Mucosa of descending colon (tissue), 3 donors: Measurements from ENCODE around the gene DDX56. TPM values are rescaled to one million over a fixed set of nuclear protein-coding genes. Genes with fewer than 3 reads are reported as not detected.

Experiments used
- ATAC-seq: fragments of 200-7000 bp; cut with Tn5 transposase; one replicate; pipeline ENCODE4 v1.9.1; 2020; ENCODE audit warnings: mild to moderate bottlenecking, moderate library complexity
- DNase-seq, 3 donors: peaks; one replicate each; pipeline ENCODE4 v3.0.0-alpha.2; 2020
- H3K36me3 ChIP-seq: fragments of 200-600 bp; one replicate; pipeline ENCODE4 v1.8.0; 2021; ENCODE audit warnings: low read depth, mild to moderate bottlenecking
- H3K4me1 ChIP-seq: fragments of 200-600 bp; one replicate; pipeline ENCODE4 v1.8.0; 2021; ENCODE audit warnings: low read depth, mild to moderate bottlenecking
- H3K4me3 ChIP-seq: fragments of 200-600 bp; one replicate; pipeline ENCODE4 v1.8.0; 2021; ENCODE audit warnings: mild to moderate bottlenecking
- H3K9me3 ChIP-seq: fragments of 200-600 bp; one replicate; pipeline ENCODE4 v1.8.0; 2021; ENCODE audit warnings: mild to moderate bottlenecking
- CTCF ChIP-seq: fragments of 200-600 bp; IDR thresholded peaks from one replicate; pipeline ENCODE4 v1.8.0; 2022; ENCODE audit warnings: antibody characterized with exemption, mild to moderate bottlenecking
- intact Hi-C, 2 donors: fragments of 100-400 bp; cut with DNase I in 1 of 2; cut with micrococcal nuclease in 1 of 2; formaldehyde crosslinking; loops; one replicate each; pipeline versions ENCODE4 v1.11.0 to v1.11.1; 2022; cut with DNase I, micrococcal nuclease
- long read RNA-seq, 2 donors: library from polyadenylated mRNA; unstranded; transcript quantifications; one replicate each; pipeline ENCODE4 v2.0.0, GENCODE V29; 2019 to 2021
- total RNA-seq, 3 donors: library from RNA; stranded (reverse); fragmentation: NEBNext Ultra II Directional in 2 of 3; extraction: Animal tissue kit (Norgen Biotek cat#: 25700) in 2 of 3; gene quantifications; one replicate each; pipeline versions ENCODE4 v1.2.1 to v1.2.4, GENCODE V29; 2021 to 2023
- donor health status: DM: no; HTN: no; CAD: no; lungs with moderate emphysema.
- donor health status: DM: no; HTN: no; CAD: no.
- donor health status: DM: no; HTN: yes; CAD: no.

Gene DDX56
- 10 to 100 TPM; 50.7 to 60.6 (median 60.0) TPM for total RNA-seq
- long read RNA-seq, donor 1, transcript DDX56-201 (14 exons, 2,336 nt), result major isoform, 31 of 38 reads
- long read RNA-seq, donor 1, partial matches to known transcripts, result 4 of 38 reads
- long read RNA-seq, donor 1, other reads (novel, unspliced or antisense), result 3 of 38 reads
- long read RNA-seq, donor 2, transcript DDX56-201 (14 exons, 2,336 nt), result major isoform, 23 of 32 reads
- long read RNA-seq, donor 2, partial matches to known transcripts, result 2 of 32 reads
- long read RNA-seq, donor 2, other reads (novel, unspliced or antisense), result 7 of 32 reads

- no peak for TF ChIP-seq CTCF
- ATAC-seq (peak; percentile 98), DNase-seq (peak; percentile 95 to 96 (median 96))
- Histone ChIP-seq H3K9me3 (no peaks in the 10 kb centered on the region), H3K4me3 (peak within 1 kb of the TSS; percentile 74), H3K36me3 (peaks cover 3% of the 10 kb centered on the region), H3K4me1 (peaks cover 15% of the 10 kb centered on the region)
- intact Hi-C loops, result no loop called here
Observed at GRCh38 chr7:44573464-44574286, at the start of gene DDX56. Gene DDX56, minus strand, starts transcription at chr7:44573908. Its CDS starts 13 bp downstream, at chr7:44573895.

- H3K36me3 ChIP-seq, result peaks cover 6% of the 10 kb centered on the region
- TF ChIP-seq CTCF, result no peak
- DNase-seq (no peak), ATAC-seq (peak; percentile 82)
- peaks cover 30% of the 10 kb centered on the region for H3K4me1 ChIP-seq
- no peak overlapping the region for H3K4me3 ChIP-seq
- no peaks in the 10 kb centered on the region for H3K9me3 ChIP-seq
- intact Hi-C loops, result no loop called here
Observed at GRCh38 chr7:44622342-44623151, 48.8 kb upstream of the DDX56 start.

GRCh38 chr7:44621750-44622103 lies 48.0 kb upstream of the DDX56 start:
- intact Hi-C loops, result no loop called here
- H3K9me3 ChIP-seq, result no peaks in the 10 kb centered on the region
- peak in 1 of 3 donors; percentile 2 for DNase-seq
- no peak overlapping the region for H3K4me3 ChIP-seq
- no peak for TF ChIP-seq CTCF
- H3K4me1 ChIP-seq, result peaks cover 33% of the 10 kb centered on the region
- peaks cover 6% of the 10 kb centered on the region for H3K36me3 ChIP-seq
- no peak for ATAC-seq

GRCh38 chr7:44621034-44621749 lies 47.5 kb upstream of the DDX56 start:
- peak; percentile 69 for ATAC-seq
- H3K4me1 ChIP-seq, result peaks cover 33% of the 10 kb centered on the region
- DNase-seq, result no peak
- TF ChIP-seq CTCF, result no peak
- H3K36me3 ChIP-seq, result peaks cover 6% of the 10 kb centered on the region
- no peaks in the 10 kb centered on the region for H3K9me3 ChIP-seq
- intact Hi-C loops, result no loop called here
- no peak overlapping the region for H3K4me3 ChIP-seq

GRCh38 chr7:44618753-44619152 lies 45.0 kb upstream of the DDX56 start:
- Histone ChIP-seq H3K9me3 (no peaks in the 10 kb centered on the region), H3K4me1 (peaks cover 48% of the 10 kb centered on the region), H3K36me3 (no peaks in the 10 kb centered on the region), H3K4me3 (no peak overlapping the region)
- intact Hi-C loops, result no loop called here
- DNase-seq, result no peak
- peak; percentile 7 for ATAC-seq
- TF ChIP-seq CTCF, result no peak
